Measurements from ENCODE around the gene TOMM20. TPM values are rescaled to one million over a fixed set of nuclear protein-coding genes. Genes with fewer than 3 reads are reported as not detected.

The TOMM20 gene
- total and polyA plus RNA-seq, 9 of the 15 experiments (the other 6 are each of a cell fraction or from before 2014, with no cell fraction given): 70.6 to 334 (median 159) TPM

DNA sequence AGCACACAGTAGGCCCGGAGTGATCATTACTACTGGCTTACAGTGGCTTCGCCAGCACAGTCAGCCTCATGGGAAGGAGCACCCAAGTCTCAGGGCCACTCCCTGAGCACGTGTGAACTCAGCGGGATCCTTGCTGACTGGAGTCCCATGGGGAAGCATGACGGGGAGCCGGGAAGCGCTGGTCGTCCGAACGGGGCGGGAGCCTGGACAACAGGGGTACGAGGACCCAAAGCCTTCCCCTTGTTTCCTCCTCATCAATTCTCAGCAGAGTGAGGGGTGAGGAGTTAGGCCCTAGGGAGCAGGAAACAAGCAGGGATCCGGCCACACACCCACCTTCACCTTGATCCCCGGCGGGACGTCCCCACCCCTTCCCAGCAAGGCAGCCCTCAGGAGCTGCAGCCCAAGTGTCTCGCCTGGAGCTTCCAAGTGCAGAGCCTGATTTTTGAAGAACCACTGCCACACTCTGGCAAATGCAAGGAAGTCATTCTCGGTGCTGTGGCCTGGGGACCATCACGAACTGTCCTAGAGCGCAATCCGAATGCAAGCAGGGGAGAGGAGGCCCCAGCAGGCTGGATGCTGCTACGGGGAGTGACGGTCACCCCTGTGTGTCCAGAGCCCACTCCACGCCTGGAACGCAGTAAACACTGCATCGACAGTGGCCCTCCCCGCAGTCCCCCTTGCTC, 35.5 kb downstream of the TOMM20 start (continued):
- no peak for TF ChIP-seq ZNF133 (CRISPR knock-in tag; IDR thresholded peaks at IDR 0.05)
- TF ChIP-seq SMARCE1 (IDR thresholded peaks at IDR 0.05): no peak
- TF ChIP-seq BRCA1 (IDR thresholded peaks at IDR 0.05): no peak
- no peak for TF ChIP-seq BRCA1 (CRISPR knock-in tag; IDR thresholded peaks at IDR 0.05)
- no peak for TF ChIP-seq ZNF124 (CRISPR knock-in tag; IDR thresholded peaks at IDR 0.05)
- no peak for TF ChIP-seq BRD4 (IDR thresholded peaks at IDR 0.05)
- TF ChIP-seq SREBF1 (IDR thresholded peaks at IDR 0.05; ENCODE audit: borderline replicate concordance, low read depth, low read length): no peak
- no peak for TF ChIP-seq ELF4 (CRISPR knock-in tag; IDR thresholded peaks at IDR 0.05)
- 0 out of 2 replicates have a peak, but pooled peaks have one; percentile 27 for TF ChIP-seq ZBTB17 (CRISPR knock-in tag; IDR thresholded peaks at IDR 0.05)
- no peak for TF ChIP-seq HDAC6 (IDR thresholded peaks at IDR 0.05; ENCODE audit: low read depth, low read length)
- no peak for TF ChIP-seq NFE2L1 (tag; IDR thresholded peaks at IDR 0.05; ENCODE audit: borderline replicate concordance, low read depth)
- TF ChIP-seq NELFE (IDR thresholded peaks at IDR 0.05; ENCODE audit: insufficient read depth, insufficient read length): no peak
- TF ChIP-seq, protein P1, sequence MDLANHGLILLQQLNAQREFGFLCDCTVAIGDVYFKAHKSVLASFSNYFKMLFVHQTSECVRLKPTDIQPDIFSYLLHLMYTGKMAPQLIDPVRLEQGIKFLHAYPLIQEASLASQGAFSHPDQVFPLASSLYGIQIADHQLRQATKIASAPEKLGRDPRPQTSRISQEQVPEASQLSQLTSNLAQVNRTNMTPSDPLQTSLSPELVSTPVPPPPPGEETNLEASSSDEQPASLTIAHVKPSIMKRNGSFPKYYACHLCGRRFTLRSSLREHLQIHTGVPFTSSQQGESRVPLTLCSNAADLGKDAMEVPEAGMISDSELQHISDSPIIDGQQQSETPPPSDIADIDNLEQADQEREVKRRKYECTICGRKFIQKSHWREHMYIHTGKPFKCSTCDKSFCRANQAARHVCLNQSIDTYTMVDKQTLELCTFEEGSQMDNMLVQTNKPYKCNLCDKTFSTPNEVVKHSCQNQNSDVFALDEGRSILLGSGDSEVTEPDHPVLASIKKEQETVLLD (IDR thresholded peaks at IDR 0.05): no peak
- no peak for TF ChIP-seq SAP30 (IDR thresholded peaks at IDR 0.05; ENCODE audit: borderline replicate concordance, insufficient read depth, low read depth, low read length, poor library complexity, severe bottlenecking)
- TF ChIP-seq, protein P2, sequence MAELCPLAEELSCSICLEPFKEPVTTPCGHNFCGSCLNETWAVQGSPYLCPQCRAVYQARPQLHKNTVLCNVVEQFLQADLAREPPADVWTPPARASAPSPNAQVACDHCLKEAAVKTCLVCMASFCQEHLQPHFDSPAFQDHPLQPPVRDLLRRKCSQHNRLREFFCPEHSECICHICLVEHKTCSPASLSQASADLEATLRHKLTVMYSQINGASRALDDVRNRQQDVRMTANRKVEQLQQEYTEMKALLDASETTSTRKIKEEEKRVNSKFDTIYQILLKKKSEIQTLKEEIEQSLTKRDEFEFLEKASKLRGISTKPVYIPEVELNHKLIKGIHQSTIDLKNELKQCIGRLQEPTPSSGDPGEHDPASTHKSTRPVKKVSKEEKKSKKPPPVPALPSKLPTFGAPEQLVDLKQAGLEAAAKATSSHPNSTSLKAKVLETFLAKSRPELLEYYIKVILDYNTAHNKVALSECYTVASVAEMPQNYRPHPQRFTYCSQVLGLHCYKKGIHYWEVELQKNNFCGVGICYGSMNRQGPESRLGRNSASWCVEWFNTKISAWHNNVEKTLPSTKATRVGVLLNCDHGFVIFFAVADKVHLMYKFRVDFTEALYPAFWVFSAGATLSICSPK (IDR thresholded peaks at IDR 0.05; ENCODE audit: borderline replicate concordance): no peak
- no peak for TF ChIP-seq SNRNP70 (optimal IDR thresholded peaks at IDR 0.05; ENCODE audit: low read depth, low read length)
- TF ChIP-seq, protein P3, sequence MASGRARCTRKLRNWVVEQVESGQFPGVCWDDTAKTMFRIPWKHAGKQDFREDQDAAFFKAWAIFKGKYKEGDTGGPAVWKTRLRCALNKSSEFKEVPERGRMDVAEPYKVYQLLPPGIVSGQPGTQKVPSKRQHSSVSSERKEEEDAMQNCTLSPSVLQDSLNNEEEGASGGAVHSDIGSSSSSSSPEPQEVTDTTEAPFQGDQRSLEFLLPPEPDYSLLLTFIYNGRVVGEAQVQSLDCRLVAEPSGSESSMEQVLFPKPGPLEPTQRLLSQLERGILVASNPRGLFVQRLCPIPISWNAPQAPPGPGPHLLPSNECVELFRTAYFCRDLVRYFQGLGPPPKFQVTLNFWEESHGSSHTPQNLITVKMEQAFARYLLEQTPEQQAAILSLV (tag; IDR thresholded peaks at IDR 0.05): no peak
- no peak for TF ChIP-seq ZC3H4 (CRISPR knock-in tag; IDR thresholded peaks at IDR 0.05; ENCODE audit: borderline replicate concordance)
- TF ChIP-seq ZNF23 (CRISPR knock-in tag; IDR thresholded peaks at IDR 0.05): no peak
- no peak for TF ChIP-seq FOSL1 (tag; conservative IDR thresholded peaks at IDR 0.05)
- no peak for TF ChIP-seq ZNF324 (CRISPR knock-in tag; IDR thresholded peaks at IDR 0.05)
- no peak for TF ChIP-seq SRSF1 (IDR thresholded peaks at IDR 0.05; ENCODE audit: low read depth, low read length)
- peak; percentile 72 to 87 for TF ChIP-seq RAD21 (CRISPR knock-in tag; conservative IDR thresholded peaks at IDR 0.05 in 1 of 2, IDR thresholded peaks at IDR 0.05 in 1 of 2)
